CD4-positive, alpha-beta T cell treated with Interleukin-1 beta for 1 hour (primary cell): ENCODE measurements around the gene FGFBP1.

Experiments used
- DNase-seq, 2 donors: peaks; one replicate each; pipeline ENCODE4 v3.0.0-alpha.2; 2020 to 2022

FGFBP1 gene

GRCh38 chr4:15910155-15910940, 28.2 kb downstream of the FGFBP1 start:
- DNase-seq = no peak

- no peak for DNase-seq
These were observed 31.1 kb downstream of the FGFBP1 start for GRCh38 chr4:15907430-15907829.

- peak in 1 of 2 donors; percentile 19 for DNase-seq
These were observed 32.5 kb downstream of the FGFBP1 start for GRCh38 chr4:15906020-15906443.

GRCh38 chr4:15902746-15903145, 35.8 kb downstream of the FGFBP1 start:
- no peak for DNase-seq

- DNase-seq = no peak
These were observed 36.5 kb downstream of the FGFBP1 start for GRCh38 chr4:15901998-15902397.

GRCh38 chr4:15901007-15901406, 37.5 kb downstream of the FGFBP1 start:
- DNase-seq = no peak

GRCh38 chr4:15899511-15899910, 39.0 kb downstream of the FGFBP1 start:
- DNase-seq = no peak

GRCh38 chr4:15898902-15899301, 39.6 kb downstream of the FGFBP1 start:
- no peak for DNase-seq

GRCh38 chr4:15897577-15897976, 41.0 kb downstream of the FGFBP1 start:
- no peak for DNase-seq

GRCh38 chr4:15894921-15895916, 43.3 kb downstream of the FGFBP1 start:
- no peak for DNase-seq

GRCh38 chr4:15894393-15894792, 44.1 kb downstream of the FGFBP1 start:
- DNase-seq = no peak

GRCh38 chr4:15893962-15894361, 44.6 kb downstream of the FGFBP1 start:
- no peak for DNase-seq

- DNase-seq = no peak
These were observed 47.2 kb downstream of the FGFBP1 start for GRCh38 chr4:15891312-15891711.

- DNase-seq = no peak
These were observed 48.2 kb downstream of the FGFBP1 start for GRCh38 chr4:15890246-15890829.

GRCh38 chr4:15888515-15888914, 50.0 kb downstream of the FGFBP1 start:
- DNase-seq = no peak
